Measurements from ENCODE around the gene SEC11A. TPM values are rescaled to one million over a fixed set of nuclear protein-coding genes. Genes with fewer than 3 reads are reported as not detected.
"Not testable (repeated sequence)": the region's sequence is repeated elsewhere in the genome, so short reads cannot be mapped to it uniquely, and the experiment has no call there.

Gene SEC11A
- total RNA-seq, 4 donors from 2014 or later = 57.4 to 90.3 (median 73.5) TPM

GRCh38 chr15:84752700-84753099 lies 36.8 kb upstream of the SEC11A start:
- no peaks in the 10 kb centered on the region for H3K9me3 ChIP-seq
- intact Hi-C loops (cut with DNase I) = loop anchor here (5.0 kb wide), 2 partner anchors 50 to 65 kb away; partner anchors contain the start of gene ALPK3
- peaks cover 50 to 78% (median 62%) of the 10 kb centered on the region in 4 donors for H3K4me1 ChIP-seq
- H3K36me3 ChIP-seq = no peaks in the 10 kb centered on the region
- WGBS = 43% methylated on average over 3 of the region's 3 CpGs
- no peak overlapping the region for H3K4me3 ChIP-seq
- TF ChIP-seq POLR2AphosphoS5 (IDR thresholded peaks at IDR 0.05) (no peak), EP300 (IDR thresholded peaks at IDR 0.05) (no peak), POLR2A (IDR thresholded peaks at IDR 0.05; ENCODE audit: low read depth) (no peak)
- TF ChIP-seq, protein P1, sequence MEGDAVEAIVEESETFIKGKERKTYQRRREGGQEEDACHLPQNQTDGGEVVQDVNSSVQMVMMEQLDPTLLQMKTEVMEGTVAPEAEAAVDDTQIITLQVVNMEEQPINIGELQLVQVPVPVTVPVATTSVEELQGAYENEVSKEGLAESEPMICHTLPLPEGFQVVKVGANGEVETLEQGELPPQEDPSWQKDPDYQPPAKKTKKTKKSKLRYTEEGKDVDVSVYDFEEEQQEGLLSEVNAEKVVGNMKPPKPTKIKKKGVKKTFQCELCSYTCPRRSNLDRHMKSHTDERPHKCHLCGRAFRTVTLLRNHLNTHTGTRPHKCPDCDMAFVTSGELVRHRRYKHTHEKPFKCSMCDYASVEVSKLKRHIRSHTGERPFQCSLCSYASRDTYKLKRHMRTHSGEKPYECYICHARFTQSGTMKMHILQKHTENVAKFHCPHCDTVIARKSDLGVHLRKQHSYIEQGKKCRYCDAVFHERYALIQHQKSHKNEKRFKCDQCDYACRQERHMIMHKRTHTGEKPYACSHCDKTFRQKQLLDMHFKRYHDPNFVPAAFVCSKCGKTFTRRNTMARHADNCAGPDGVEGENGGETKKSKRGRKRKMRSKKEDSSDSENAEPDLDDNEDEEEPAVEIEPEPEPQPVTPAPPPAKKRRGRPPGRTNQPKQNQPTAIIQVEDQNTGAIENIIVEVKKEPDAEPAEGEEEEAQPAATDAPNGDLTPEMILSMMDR (IDR thresholded peaks at IDR 0.05) = no peak
- peak overlapping the region in 1 of 4 donors; percentile 44 for H3K27ac ChIP-seq (replicated peaks in 1 of 4)
- H3K27me3 ChIP-seq = no peaks in the 10 kb centered on the region
- no peak for DNase-seq (ENCODE audit: extremely low spot score)

DNA sequence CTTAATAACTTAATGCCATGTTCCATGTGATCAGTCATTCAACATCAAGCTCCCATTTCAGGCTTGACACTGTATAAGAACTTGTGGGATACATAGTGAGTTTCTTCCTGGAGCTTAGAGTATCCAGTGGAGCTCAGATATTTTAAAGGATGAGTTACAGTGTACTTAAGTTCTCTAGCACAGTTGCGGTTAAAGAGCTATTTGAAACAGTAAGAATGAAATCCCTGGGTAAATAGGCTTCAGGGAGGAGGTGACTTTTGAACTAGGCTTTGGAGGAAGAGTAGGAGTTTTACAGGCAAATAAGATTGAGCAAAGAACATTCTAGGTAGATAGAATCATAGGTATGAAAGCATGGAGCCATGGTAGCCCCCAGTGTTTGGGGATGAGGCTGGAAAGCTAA lies 36.3 kb upstream of the SEC11A start:
- peaks cover 51 to 78% (median 66%) of the 10 kb centered on the region in 4 donors for H3K4me1 ChIP-seq
- H3K9me3 ChIP-seq = no peaks in the 10 kb centered on the region
- 100% methylated on average over 1 of the region's 1 CpG for WGBS
- peak overlapping the region in 1 of 4 donors; percentile 44 for H3K27ac ChIP-seq (replicated peaks in 1 of 4)
- no peak for TF ChIP-seq POLR2A (IDR thresholded peaks at IDR 0.05; ENCODE audit: low read depth)
- no peak for TF ChIP-seq POLR2AphosphoS5 (IDR thresholded peaks at IDR 0.05)
- TF ChIP-seq, protein P1 (IDR thresholded peaks at IDR 0.05) = no peak
- no peak for TF ChIP-seq EP300 (IDR thresholded peaks at IDR 0.05)
- no peaks in the 10 kb centered on the region for H3K36me3 ChIP-seq
- DNase-seq (ENCODE audit: extremely low spot score) = no peak
- intact Hi-C loops (cut with DNase I) = loop anchor here (5.0 kb wide), 2 partner anchors 50 to 65 kb away; partner anchors contain the start of gene ALPK3
- no peaks in the 10 kb centered on the region for H3K27me3 ChIP-seq
- no peak overlapping the region for H3K4me3 ChIP-seq

- WGBS = 84% methylated on average over 6 of the region's 6 CpGs
- intact Hi-C loops (cut with DNase I) = loop anchor here (5.0 kb wide), 2 partner anchors 49 to 66 kb away; partner anchors contain the start of gene ALPK3
- not testable (repeated sequence) for H3K4me3 ChIP-seq; H3K27me3 ChIP-seq; H3K27ac ChIP-seq (replicated peaks in 1 of 4); H3K36me3 ChIP-seq; DNase-seq (ENCODE audit: extremely low spot score); H3K9me3 ChIP-seq
- H3K4me1 ChIP-seq = peaks cover 56 to 82% (median 71%) of the 10 kb centered on the region in 4 donors
Measured at GRCh38 chr15:84751721-84752120, 35.8 kb upstream of the SEC11A start.

DNA sequence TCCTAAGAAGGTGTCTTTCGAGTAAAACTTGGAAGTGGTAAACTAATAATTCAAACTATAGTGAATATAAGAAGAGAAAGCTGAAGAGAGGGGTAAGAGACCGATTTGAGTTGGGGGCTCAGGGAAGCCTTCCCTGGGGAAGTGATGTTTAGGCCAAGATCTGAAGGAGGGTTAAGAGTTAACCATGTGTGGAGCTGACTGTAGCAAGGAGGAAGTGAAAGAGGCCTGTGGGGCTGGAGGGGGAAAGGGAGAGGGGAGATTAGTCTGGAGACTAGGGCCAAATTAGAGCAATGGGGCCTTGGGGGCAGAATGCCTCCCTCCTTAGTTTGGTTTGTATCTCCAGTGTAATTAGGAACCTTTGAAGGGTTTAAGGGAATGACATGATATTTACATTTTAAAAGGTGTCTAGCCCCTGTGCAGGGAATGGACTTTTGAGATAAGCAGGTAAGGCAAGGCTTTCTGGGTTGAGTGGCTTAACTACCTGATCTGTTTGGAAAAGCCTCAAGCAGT lies 34.7 kb upstream of the SEC11A start:
- intact Hi-C loops (cut with DNase I) = loop anchor here (5.0 kb wide), 2 partner anchors 48 to 67 kb away; partner anchors contain the start of gene ALPK3
- no peaks in the 10 kb centered on the region for H3K9me3 ChIP-seq
- no peaks in the 10 kb centered on the region for H3K27me3 ChIP-seq
- H3K4me3 ChIP-seq = peak overlapping the region in 3 of 4 donors; percentile 4 to 98 (median 74)
- no peak for DNase-seq (ENCODE audit: extremely low spot score)
- peak overlapping the region in 2 of 4 donors; percentile 15 to 99 for H3K27ac ChIP-seq (replicated peaks in 1 of 4)
- WGBS = 35% methylated on average over 2 of the region's 2 CpGs
- H3K36me3 ChIP-seq = no peaks in the 10 kb centered on the region
- peaks cover 51 to 84% (median 72%) of the 10 kb centered on the region in 4 donors for H3K4me1 ChIP-seq
- TF ChIP-seq EP300 (IDR thresholded peaks at IDR 0.05) = no peak
- TF ChIP-seq POLR2AphosphoS5 (IDR thresholded peaks at IDR 0.05) = no peak
- TF ChIP-seq POLR2A (IDR thresholded peaks at IDR 0.05; ENCODE audit: low read depth) = no peak
- TF ChIP-seq, protein P1 (IDR thresholded peaks at IDR 0.05) = no peak

- 8% methylated on average over 8 of the region's 15 CpGs for WGBS
- no peak for DNase-seq (ENCODE audit: extremely low spot score)
- Histone ChIP-seq H3K9me3 (no peaks in the 10 kb centered on the region), H3K4me3 (peak overlapping the region; percentile 74 to 98 (median 92)), H3K4me1 (peaks cover 55 to 81% (median 69%) of the 10 kb centered on the region in 4 donors), H3K27me3 (no peaks in the 10 kb centered on the region), H3K27ac (replicated peaks in 1 of 4) (peak overlapping the region; percentile 99 to 100 (median 100)), H3K36me3 (no peaks in the 10 kb centered on the region)
- TF ChIP-seq EP300 (IDR thresholded peaks at IDR 0.05) (no peak), POLR2AphosphoS5 (IDR thresholded peaks at IDR 0.05) (no peak), POLR2A (IDR thresholded peaks at IDR 0.05; ENCODE audit: low read depth) (no peak)
- TF ChIP-seq, protein P1 (IDR thresholded peaks at IDR 0.05) = peak in 1 of 3 experiments; percentile 17
- intact Hi-C loops (cut with DNase I) = loop anchor here (5.0 kb wide), 1 partner anchor 92 kb away; the partner anchor contains the start of gene NMB
Measured at GRCh38 chr15:84749111-84749991, 33.4 kb upstream of the SEC11A start.
